Gastroesophageal sphincter (tissue), 3 donors: ENCODE data around the gene WDR49.

ENCODE experiments used
- CTCF ChIP-seq, 4 experiments: fragments of 200-600 bp in 2 of 4; fragments of 450-650 bp in 2 of 4; sonication (generic) in 1 of 4; IDR thresholded peaks; one replicate each; pipeline ENCODE4 v1.5.1; 2017 to 2019; ENCODE audit warnings: antibody characterized with exemption in 4 of 4, mild to moderate bottlenecking in 2 of 4, moderate library complexity in 2 of 4
- EP300 ChIP-seq: sonication (generic); formaldehyde crosslinking; IDR thresholded peaks from one replicate; pipeline ENCODE4 v1.6.1; 2017; ENCODE audit warnings: antibody characterized with exemption, mild to moderate bottlenecking
- POLR2A ChIP-seq, 2 donors: fragments of 450-650 bp; IDR thresholded peaks; one replicate each; pipeline ENCODE4 v1.6.1; 2017; ENCODE audit warnings: antibody characterized with exemption in 2 of 2, mild to moderate bottlenecking in 2 of 2, moderate library complexity in 1 of 2
- POLR2AphosphoS5 ChIP-seq: sonication (generic); formaldehyde crosslinking; IDR thresholded peaks from one replicate; pipeline ENCODE4 v1.6.1; 2017; ENCODE audit warnings: antibody characterized with exemption

GRCh38 chr3:167606836-167607235 lies 46.9 kb downstream of the WDR49 start:
- no peak for TF ChIP-seq CTCF (IDR thresholded peaks at IDR 0.05)
- no peak for TF ChIP-seq POLR2AphosphoS5
- TF ChIP-seq EP300, result no peak
- TF ChIP-seq POLR2A (IDR thresholded peaks at IDR 0.05), result no peak
